Thoracic aorta (tissue), 2 donors: ENCODE measurements around the gene AOPEP. TPM values are rescaled to one million over a fixed set of nuclear protein-coding genes. Genes with fewer than 3 reads are reported as not detected.

ENCODE experiments used
- ATAC-seq: fragments of 150-250 bp; one replicate; pipeline ENCODE4 v1.8.0; 2017; ENCODE audit warnings: low read depth; ENCODE audit not compliant: insufficient number of reproducible peaks, low FRiP score
- DNase-seq: peaks from one replicate; pipeline ENCODE4 v3.0.0-alpha.2; 2020; ENCODE audit warnings: low spot score
- H3K27ac ChIP-seq, 2 donors: fragments of 200-600 bp; sonication (generic); 1 replicate in 1 of 2; 2 replicates in 1 of 2; pipeline ENCODE4 v1.5.1; 2016; ENCODE audit warnings: mild to moderate bottlenecking in 2 of 2, moderate library complexity in 2 of 2
- H3K27me3 ChIP-seq: fragments of 200-600 bp; sonication (generic); replicated peaks from 2 replicates; pipeline ENCODE4 v1.6.0; 2016; ENCODE audit warnings: mild to moderate bottlenecking; ENCODE audit not compliant: insufficient read depth
- H3K36me3 ChIP-seq: fragments of 200-600 bp; sonication (generic); one replicate; pipeline ENCODE4 v1.5.1; 2016
- H3K4me1 ChIP-seq, 2 donors: fragments of 200-600 bp; sonication (generic); 1 replicate in 1 of 2; 2 replicates in 1 of 2; pipeline versions ENCODE4 v1.5.1 to v1.6.0; 2016; ENCODE audit warnings: low read depth in 2 of 2, mild to moderate bottlenecking in 1 of 2; ENCODE audit not compliant: control insufficient read depth in 1 of 2
- H3K4me3 ChIP-seq: fragments of 200-600 bp; sonication (generic); 2 replicates; pipeline ENCODE4 v1.5.1; 2016; ENCODE audit warnings: mild to moderate bottlenecking
- H3K9me3 ChIP-seq: fragments of 200-600 bp; sonication (generic); 2 replicates; pipeline ENCODE4 v1.5.1; 2016
- CTCF ChIP-seq: fragments of 200-600 bp; sonication (generic); IDR thresholded peaks from one replicate; pipeline ENCODE4 v1.5.1; 2019; ENCODE audit warnings: antibody characterized with exemption
- total RNA-seq, 2 donors: library from RNA; depleted of rRNA; stranded (reverse); fragments of >200 nt; gene quantifications; one replicate each; pipeline versions ENCODE4 v1.1.0 to v1.2.3, GENCODE V29; 2016

AOPEP gene
- total RNA-seq, 2 donors from 2014 or later = 494 to 668 TPM

GRCh38 chr9:95090871-95091577, 364.5 kb downstream of the AOPEP start:
- no peaks in the 10 kb centered on the region for H3K9me3 ChIP-seq
- H3K27me3 ChIP-seq = no peaks in the 10 kb centered on the region
- peaks cover 64 to 96% of the 10 kb centered on the region in 2 donors for H3K4me1 ChIP-seq
- peaks cover 13% of the 10 kb centered on the region for H3K36me3 ChIP-seq
- TF ChIP-seq CTCF = no peak
- ATAC-seq = no peak
- peak overlapping the region; percentile 87 to 89 for H3K27ac ChIP-seq
- DNase-seq = no peak
- no peak overlapping the region for H3K4me3 ChIP-seq

- TF ChIP-seq CTCF = no peak
- Histone ChIP-seq H3K27ac (peak overlapping the region; percentile 87 to 89), H3K4me1 (peaks cover 57 to 89% of the 10 kb centered on the region in 2 donors), H3K4me3 (peak overlapping the region; percentile 4), H3K9me3 (no peaks in the 10 kb centered on the region), H3K27me3 (no peaks in the 10 kb centered on the region), H3K36me3 (peaks cover 7% of the 10 kb centered on the region)
- no peak for DNase-seq
- no peak for ATAC-seq
Observed at GRCh38 chr9:95091601-95092261, 365.2 kb downstream of the AOPEP start.

GRCh38 chr9:95092262-95093072, 366.0 kb downstream of the AOPEP start:
- H3K27me3 ChIP-seq = no peaks in the 10 kb centered on the region
- no peak for DNase-seq
- peak overlapping the region; percentile 87 to 89 for H3K27ac ChIP-seq
- TF ChIP-seq CTCF = no peak
- H3K4me3 ChIP-seq = peak overlapping the region; percentile 4
- ATAC-seq = peak; percentile 48
- H3K4me1 ChIP-seq = peaks cover 55 to 87% of the 10 kb centered on the region in 2 donors
- H3K9me3 ChIP-seq = no peaks in the 10 kb centered on the region
- peaks cover 5% of the 10 kb centered on the region for H3K36me3 ChIP-seq

- no peak for ATAC-seq
- peaks cover 53 to 87% of the 10 kb centered on the region in 2 donors for H3K4me1 ChIP-seq
- H3K4me3 ChIP-seq = no peak overlapping the region
- H3K27ac ChIP-seq = peak overlapping the region; percentile 87 to 89
- TF ChIP-seq CTCF = no peak
- H3K9me3 ChIP-seq = no peaks in the 10 kb centered on the region
- H3K36me3 ChIP-seq = peaks cover 3% of the 10 kb centered on the region
- DNase-seq = no peak
- H3K27me3 ChIP-seq = no peaks in the 10 kb centered on the region
Observed at GRCh38 chr9:95093586-95093985, 367.1 kb downstream of the AOPEP start.

- no peak overlapping the region for H3K4me3 ChIP-seq
- peaks cover 48 to 87% of the 10 kb centered on the region in 2 donors for H3K4me1 ChIP-seq
- DNase-seq = no peak
- no peak for ATAC-seq
- H3K27ac ChIP-seq = peak overlapping the region; percentile 51 to 89
- no peaks in the 10 kb centered on the region for H3K9me3 ChIP-seq
- no peaks in the 10 kb centered on the region for H3K36me3 ChIP-seq
- no peak for TF ChIP-seq CTCF
- no peaks in the 10 kb centered on the region for H3K27me3 ChIP-seq
Observed at GRCh38 chr9:95094002-95094401, 367.5 kb downstream of the AOPEP start.
